ENCODE results near the gene TMC7.

DNA sequence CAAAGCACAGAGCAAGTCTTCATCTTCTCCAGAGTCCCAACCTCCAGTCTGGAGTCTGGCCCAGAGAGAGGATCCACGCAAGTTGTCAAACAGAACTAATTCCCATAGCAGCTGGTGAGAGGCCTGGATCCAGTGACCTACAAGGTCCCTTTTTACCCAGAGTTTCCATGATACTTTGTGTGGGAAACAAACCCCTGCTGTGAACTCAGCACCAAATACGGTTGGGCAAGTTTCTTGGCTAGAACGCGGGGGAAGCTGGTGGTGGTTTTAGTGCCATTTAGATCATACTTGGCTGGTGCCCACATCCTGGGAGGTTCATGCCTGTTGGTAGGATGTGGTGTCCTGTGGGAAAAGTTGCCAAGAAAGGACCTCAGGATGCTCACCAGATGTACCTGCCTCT lies 18.1 kb downstream of the TMC7 start:
- TF ChIP-seq, protein P1, sequence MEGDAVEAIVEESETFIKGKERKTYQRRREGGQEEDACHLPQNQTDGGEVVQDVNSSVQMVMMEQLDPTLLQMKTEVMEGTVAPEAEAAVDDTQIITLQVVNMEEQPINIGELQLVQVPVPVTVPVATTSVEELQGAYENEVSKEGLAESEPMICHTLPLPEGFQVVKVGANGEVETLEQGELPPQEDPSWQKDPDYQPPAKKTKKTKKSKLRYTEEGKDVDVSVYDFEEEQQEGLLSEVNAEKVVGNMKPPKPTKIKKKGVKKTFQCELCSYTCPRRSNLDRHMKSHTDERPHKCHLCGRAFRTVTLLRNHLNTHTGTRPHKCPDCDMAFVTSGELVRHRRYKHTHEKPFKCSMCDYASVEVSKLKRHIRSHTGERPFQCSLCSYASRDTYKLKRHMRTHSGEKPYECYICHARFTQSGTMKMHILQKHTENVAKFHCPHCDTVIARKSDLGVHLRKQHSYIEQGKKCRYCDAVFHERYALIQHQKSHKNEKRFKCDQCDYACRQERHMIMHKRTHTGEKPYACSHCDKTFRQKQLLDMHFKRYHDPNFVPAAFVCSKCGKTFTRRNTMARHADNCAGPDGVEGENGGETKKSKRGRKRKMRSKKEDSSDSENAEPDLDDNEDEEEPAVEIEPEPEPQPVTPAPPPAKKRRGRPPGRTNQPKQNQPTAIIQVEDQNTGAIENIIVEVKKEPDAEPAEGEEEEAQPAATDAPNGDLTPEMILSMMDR (IDR thresholded peaks at IDR 0.05; ENCODE audit: insufficient read depth, low read depth, low read length): no peak
- no peak for TF ChIP-seq EZH2 (IDR thresholded peaks at IDR 0.05; ENCODE audit: insufficient read depth, low read length)
